ENCODE measurements around the gene CPNE4.

Gene CPNE4

GRCh38 chr3:131881777-131882176 is 153.0 kb downstream of the CPNE4 start:
- Mint-ChIP-seq H3K36me3 (ENCODE audit: low read depth) (no peaks in the 10 kb centered on the region), H3K4me1 (no peaks in the 10 kb centered on the region), H3K27ac (no peak overlapping the region), H3K4me3 (no peak overlapping the region), H3K9me3 (no peaks in the 10 kb centered on the region), H3K27me3 (ENCODE audit: low read depth) (no peaks in the 10 kb centered on the region)
- no peak for TF ChIP-seq CTCF (IDR thresholded peaks at IDR 0.05; ENCODE audit: unreplicated experiment in 3 of 3)

GRCh38 chr3:131880948-131881347 is 153.9 kb downstream of the CPNE4 start:
- TF ChIP-seq CTCF (IDR thresholded peaks at IDR 0.05; ENCODE audit: unreplicated experiment in 3 of 3): no peak
- H3K27me3 Mint-ChIP-seq (ENCODE audit: low read depth): no peaks in the 10 kb centered on the region
- no peak overlapping the region for H3K4me3 Mint-ChIP-seq
- H3K9me3 Mint-ChIP-seq: no peaks in the 10 kb centered on the region
- no peak overlapping the region for H3K27ac Mint-ChIP-seq
- H3K36me3 Mint-ChIP-seq (ENCODE audit: low read depth): no peaks in the 10 kb centered on the region
- no peaks in the 10 kb centered on the region for H3K4me1 Mint-ChIP-seq

GRCh38 chr3:131868203-131868602 is 166.6 kb downstream of the CPNE4 start:
- peaks cover 3% of the 10 kb centered on the region for H3K9me3 Mint-ChIP-seq
- H3K36me3 Mint-ChIP-seq (ENCODE audit: low read depth): no peaks in the 10 kb centered on the region
- no peaks in the 10 kb centered on the region for H3K27me3 Mint-ChIP-seq (ENCODE audit: low read depth)
- H3K4me1 Mint-ChIP-seq: no peaks in the 10 kb centered on the region
- no peak overlapping the region for H3K4me3 Mint-ChIP-seq
- no peak overlapping the region for H3K27ac Mint-ChIP-seq
- no peak for TF ChIP-seq CTCF (IDR thresholded peaks at IDR 0.05; ENCODE audit: unreplicated experiment in 3 of 3)

GRCh38 chr3:131856171-131856570 is 178.6 kb downstream of the CPNE4 start:
- TF ChIP-seq CTCF (IDR thresholded peaks at IDR 0.05; ENCODE audit: unreplicated experiment in 3 of 3): no peak
- H3K36me3 Mint-ChIP-seq (ENCODE audit: low read depth): no peaks in the 10 kb centered on the region
- H3K4me3 Mint-ChIP-seq: no peak overlapping the region
- no peaks in the 10 kb centered on the region for H3K9me3 Mint-ChIP-seq
- H3K4me1 Mint-ChIP-seq: no peaks in the 10 kb centered on the region
- H3K27me3 Mint-ChIP-seq (ENCODE audit: low read depth): no peaks in the 10 kb centered on the region
- no peak overlapping the region for H3K27ac Mint-ChIP-seq

- Mint-ChIP-seq H3K4me3 (no peak overlapping the region), H3K9me3 (no peaks in the 10 kb centered on the region)
Observed at GRCh38 chr3:131850223-131850622, 184.6 kb downstream of the CPNE4 start.

More at GRCh38 chr3:131850223-131850622, 184.6 kb downstream of the CPNE4 start:
- H3K4me1 Mint-ChIP-seq: no peaks in the 10 kb centered on the region
- TF ChIP-seq CTCF (IDR thresholded peaks at IDR 0.05; ENCODE audit: unreplicated experiment in 3 of 3): no peak
- H3K27ac Mint-ChIP-seq: no peak overlapping the region
- H3K27me3 Mint-ChIP-seq (ENCODE audit: low read depth): no peaks in the 10 kb centered on the region
- no peaks in the 10 kb centered on the region for H3K36me3 Mint-ChIP-seq (ENCODE audit: low read depth)

Data from nephron (organoid).